Subcutaneous adipose tissue (tissue), 4 donors: ENCODE data around the gene RNLS. TPM values are rescaled to one million over a fixed set of nuclear protein-coding genes. Genes with fewer than 3 reads are reported as not detected.

Source experiments
- CTCF ChIP-seq: fragments of 450-650 bp; IDR thresholded peaks from one replicate; pipeline ENCODE4 v1.5.1; 2016; ENCODE audit warnings: low read depth, mild to moderate bottlenecking, control low read depth, antibody characterized with exemption, moderate library complexity
- total RNA-seq, 4 donors: library from RNA; depleted of rRNA; stranded (reverse); fragments of >200 nt; gene quantifications; one replicate each; pipeline ENCODE4 v1.1.0, GENCODE V29; 2016

The RNLS gene
- total RNA-seq, 4 donors from 2014 or later = 14.1 to 27.7 (median 23.1) TPM

- no peak for TF ChIP-seq CTCF
Observed at GRCh38 chr10:88583584-88583957, 453 bp upstream of the RNLS start.

- no peak for TF ChIP-seq CTCF
Observed at GRCh38 chr10:88582411-88582805, 710 bp downstream of the RNLS start.

GRCh38 chr10:88565072-88565471, 18.0 kb downstream of the RNLS start:
- TF ChIP-seq CTCF = no peak

- no peak for TF ChIP-seq CTCF
Observed at GRCh38 chr10:88562152-88562551, 21.0 kb downstream of the RNLS start.

GRCh38 chr10:88557658-88558057, 25.5 kb downstream of the RNLS start:
- TF ChIP-seq CTCF = no peak

GRCh38 chr10:88557256-88557655, 25.9 kb downstream of the RNLS start:
- TF ChIP-seq CTCF = no peak

GRCh38 chr10:88555190-88555908, 27.8 kb downstream of the RNLS start:
- TF ChIP-seq CTCF = no peak
